HEK293 (cell line): ENCODE results near the gene HSF5.

Experiments used
- GLI4 ChIP-seq: fragments of 450-650 bp; formaldehyde crosslinking; IDR thresholded peaks from 2 replicates; pipeline ENCODE4 v1.5.1; 2016; ENCODE audit warnings: missing biosample characterization, missing genetic modification characterization
- HOXA7 ChIP-seq: sonication (generic); formaldehyde crosslinking; IDR thresholded peaks from 2 replicates; pipeline ENCODE4 v1.8.1; 2022; ENCODE audit warnings: missing genetic modification reagents, borderline replicate concordance
- PATZ1 ChIP-seq: fragments of 450-650 bp; formaldehyde crosslinking; IDR thresholded peaks from 2 replicates; pipeline ENCODE4 v1.5.1; 2016; ENCODE audit warnings: missing biosample characterization, missing genetic modification characterization
- PRDM6 ChIP-seq: fragments of 450-650 bp; formaldehyde crosslinking; IDR thresholded peaks from 2 replicates; pipeline ENCODE4 v1.5.1; 2017; ENCODE audit warnings: missing biosample characterization, missing genetic modification characterization
- SALL2 ChIP-seq: fragments of 450-650 bp; formaldehyde crosslinking; IDR thresholded peaks from 2 replicates; pipeline ENCODE4 v1.5.0; 2017; ENCODE audit warnings: missing biosample characterization, mild to moderate bottlenecking, missing genetic modification characterization, borderline replicate concordance
- SP7 ChIP-seq: fragments of 450-650 bp; formaldehyde crosslinking; IDR thresholded peaks from 2 replicates; pipeline ENCODE4 v1.5.1; 2016; ENCODE audit warnings: missing biosample characterization, missing genetic modification characterization
- TRIM28 ChIP-seq: IDR thresholded peaks from 2 replicates; pipeline ENCODE4 v1.6.1; 2011; ENCODE audit warnings: low read length, control low read depth, borderline replicate concordance
- WT1 ChIP-seq: fragments of 450-650 bp; formaldehyde crosslinking; IDR thresholded peaks from 2 replicates; pipeline ENCODE4 v1.5.1; 2016; ENCODE audit warnings: missing biosample characterization, missing genetic modification characterization
- ZBTB44 ChIP-seq: fragments of 450-650 bp; IDR thresholded peaks from 2 replicates; pipeline ENCODE4 v1.5.1; 2018; ENCODE audit warnings: missing biosample characterization, mild to moderate bottlenecking, missing genetic modification characterization
- ZIC2 ChIP-seq: fragments of 450-650 bp; formaldehyde crosslinking; IDR thresholded peaks from 2 replicates; pipeline ENCODE4 v1.5.1; 2016; ENCODE audit warnings: missing biosample characterization, missing genetic modification characterization
- ZNF16 ChIP-seq: fragments of 450-650 bp; formaldehyde crosslinking; IDR thresholded peaks from 2 replicates; pipeline ENCODE4 v1.5.1; 2016; ENCODE audit warnings: low read depth, missing biosample characterization, missing genetic modification characterization
- ZNF175 ChIP-seq: fragments of 450-650 bp; formaldehyde crosslinking; IDR thresholded peaks from 2 replicates; pipeline ENCODE4 v1.5.1; 2016; ENCODE audit warnings: missing biosample characterization, missing genetic modification characterization
- ZNF202 ChIP-seq: fragments of 450-650 bp; formaldehyde crosslinking; IDR thresholded peaks from 2 replicates; pipeline ENCODE4 v1.5.1; 2016; ENCODE audit warnings: missing biosample characterization, missing genetic modification characterization, borderline replicate concordance
- ZNF24 ChIP-seq: fragments of 450-650 bp; formaldehyde crosslinking; IDR thresholded peaks from 2 replicates; pipeline ENCODE4 v1.5.1; 2016; ENCODE audit warnings: missing biosample characterization, missing genetic modification characterization
- ZNF26 ChIP-seq: fragments of 450-650 bp; formaldehyde crosslinking; IDR thresholded peaks from 2 replicates; pipeline ENCODE4 v1.5.1; 2016; ENCODE audit warnings: missing biosample characterization, missing genetic modification characterization
- ZNF274 ChIP-seq, 2 experiments: fragments of 200-500 bp in 1 of 2; fragments of 450-650 bp in 1 of 2; sonication (Bioruptor generic) in 1 of 2; formaldehyde crosslinking in 1 of 2; IDR thresholded peaks; 2 replicates each; pipeline versions ENCODE4 v1.5.1 to v1.6.1; 2014 to 2016; ENCODE audit warnings: borderline replicate concordance in 1 of 2, inconsistent platforms in 1 of 2, low read length in 1 of 2, missing biosample characterization in 1 of 2, missing genetic modification characterization in 1 of 2
- ZNF335 ChIP-seq: fragments of 450-650 bp; formaldehyde crosslinking; conservative IDR thresholded peaks from 2 replicates; pipeline ENCODE4 v1.5.1; 2016; ENCODE audit warnings: missing biosample characterization, missing genetic modification characterization
- ZNF354C ChIP-seq: fragments of 450-650 bp; formaldehyde crosslinking; IDR thresholded peaks from 2 replicates; pipeline ENCODE4 v1.5.1; 2016; ENCODE audit warnings: missing biosample characterization, missing genetic modification characterization, low read depth, borderline replicate concordance
- ZNF513 ChIP-seq: fragments of 450-650 bp; IDR thresholded peaks from 2 replicates; pipeline ENCODE4 v1.5.1; 2018; ENCODE audit warnings: missing biosample characterization, missing genetic modification characterization
- ZNF529 ChIP-seq: fragments of 450-650 bp; formaldehyde crosslinking; IDR thresholded peaks from 2 replicates; pipeline ENCODE4 v1.5.1; 2017; ENCODE audit warnings: missing genetic modification characterization, missing biosample characterization; ENCODE audit not compliant: insufficient replicate concordance
- ZNF560 ChIP-seq: fragments of 450-650 bp; formaldehyde crosslinking; IDR thresholded peaks from 2 replicates; pipeline ENCODE4 v1.5.1; 2017; ENCODE audit warnings: missing biosample characterization, missing genetic modification characterization, borderline replicate concordance
- ZNF580 ChIP-seq: fragments of 450-650 bp; formaldehyde crosslinking; IDR thresholded peaks from 2 replicates; pipeline ENCODE4 v1.5.1; 2016; ENCODE audit warnings: missing biosample characterization, missing genetic modification characterization
- ZNF610 ChIP-seq: fragments of 450-650 bp; formaldehyde crosslinking; IDR thresholded peaks from 2 replicates; pipeline ENCODE4 v1.5.1; 2016; ENCODE audit warnings: missing biosample characterization, missing genetic modification characterization, borderline replicate concordance
- ZNF624 ChIP-seq: fragments of 450-650 bp; formaldehyde crosslinking; IDR thresholded peaks from 2 replicates; pipeline ENCODE4 v1.5.1; 2017; ENCODE audit warnings: missing biosample characterization, missing genetic modification characterization
- ZNF658 ChIP-seq: fragments of 450-650 bp; formaldehyde crosslinking; IDR thresholded peaks from 2 replicates; pipeline ENCODE4; 2016; ENCODE audit warnings: missing biosample characterization, missing genetic modification characterization
- ZNF701 ChIP-seq: fragments of 450-650 bp; formaldehyde crosslinking; IDR thresholded peaks from 2 replicates; pipeline ENCODE4 v1.5.1; 2016; ENCODE audit warnings: missing biosample characterization, missing genetic modification characterization
- ZSCAN16 ChIP-seq: fragments of 450-650 bp; formaldehyde crosslinking; IDR thresholded peaks from 2 replicates; pipeline ENCODE4 v1.5.1; 2016; ENCODE audit warnings: missing biosample characterization, missing genetic modification characterization
- ZXDB ChIP-seq: fragments of 450-650 bp; formaldehyde crosslinking; IDR thresholded peaks from 2 replicates; pipeline ENCODE4 v1.5.1; 2016; ENCODE audit warnings: missing biosample characterization, missing genetic modification characterization

Gene HSF5

GRCh38 chr17:58412961-58413586 lies 75.1 kb downstream of the HSF5 start (continued):
- TF ChIP-seq ZIC2 (no peak), PATZ1 (tag by site-specific recombination) (no peak), ZNF658 (tag by site-specific recombination) (no peak), ZNF16 (tag by site-specific recombination) (no peak), ZSCAN16 (tag by site-specific recombination) (peak; percentile 86), PRDM6 (tag by site-specific recombination) (peak; percentile 90), ZNF560 (tag by site-specific recombination) (no peak), WT1 (tag by site-specific recombination) (no peak), ZNF513 (tag by site-specific recombination) (no peak), ZNF580 (tag by site-specific recombination) (no peak), HOXA7 (CRISPR knock-in tag) (no peak), SP7 (tag by site-specific recombination) (0 out of 2 replicates have a peak, but pooled peaks have one; percentile 26), ZNF701 (tag by site-specific recombination) (no peak), ZNF624 (tag by site-specific recombination) (no peak), ZXDB (tag by site-specific recombination) (no peak), ZNF202 (no peak), ZNF335 (tag by site-specific recombination) (no peak; the same call in 1 of the 2 replicates), ZBTB44 (tag by site-specific recombination) (0 out of 2 replicates have a peak, but pooled peaks have one; percentile 16), ZNF610 (tag by site-specific recombination) (no peak), TRIM28 (no peak), ZNF24 (tag by site-specific recombination) (no peak; the same call in 1 of the 2 replicates), GLI4 (no peak), ZNF175 (tag by site-specific recombination) (no peak), ZNF354C (tag by site-specific recombination) (no peak), ZNF529 (no peak), ZNF274 (IDR thresholded peaks at IDR 0.05; ENCODE audit: low read length) (no peak), ZNF274 (tag by site-specific recombination; IDR thresholded peaks at IDR 0.05; ENCODE audit: borderline replicate concordance) (no peak), SALL2 (tag by site-specific recombination) (no peak), ZNF26 (tag by site-specific recombination) (no peak)
